Fibroblast of lung (primary cell): ENCODE results near the gene FSTL5. TPM values are rescaled to one million over a fixed set of nuclear protein-coding genes. Genes with fewer than 3 reads are reported as not detected.
A peak's percentile ranks its signal among the peaks of the same experiment; 100 is the strongest.

Source experiments
- DNase-seq, 2 donors: peaks; one replicate each; pipeline versions ENCODE4 v3.0.0 to v3.0.0-alpha.2; 2010; ENCODE audit warnings: low read depth in 2 of 2
- H2AFZ ChIP-seq: 2 replicates; pipeline ENCODE4 v1.5.1; 2012; ENCODE audit warnings: low read length, control low read depth, inconsistent platforms
- H3K27ac ChIP-seq: 2 replicates; pipeline ENCODE4 v1.5.1; 2011; ENCODE audit warnings: low read length, control low read depth; ENCODE audit not compliant: insufficient read depth
- H3K27me3 ChIP-seq: 2 replicates; pipeline ENCODE4 v1.5.1; 2011; ENCODE audit warnings: mild to moderate bottlenecking, low read length; ENCODE audit not compliant: control insufficient read depth, insufficient read depth
- H3K36me3 ChIP-seq: 2 replicates; pipeline ENCODE4 v1.5.1; 2011; ENCODE audit warnings: low read length; ENCODE audit not compliant: control insufficient read depth, insufficient read depth
- H3K4me1 ChIP-seq: 2 replicates; pipeline ENCODE4 v1.5.1; 2011; ENCODE audit warnings: low read length; ENCODE audit not compliant: control insufficient read depth, insufficient read depth; ENCODE audit errors: extremely low read depth
- H3K4me2 ChIP-seq: 2 replicates; pipeline ENCODE4 v1.5.1; 2011; ENCODE audit warnings: low read length, control low read depth; ENCODE audit not compliant: insufficient read depth; ENCODE audit errors: extremely low read depth
- H3K4me3 ChIP-seq, 4 experiments: fragments of 200-600 bp in 1 of 4; sonication (generic) in 1 of 4; replicated peaks in 1 of 4; 2 replicates each; pipeline ENCODE4 v1.5.1; 2011 to 2016; ENCODE audit warnings: low read length in 4 of 4, low read depth in 3 of 4, mild to moderate bottlenecking in 3 of 4, control low read depth in 2 of 4, inconsistent platforms in 1 of 4, mixed read lengths in 1 of 4; ENCODE audit not compliant: insufficient read depth in 1 of 4; ENCODE audit errors: control extremely low read depth in 1 of 4
- H3K79me2 ChIP-seq: 2 replicates; pipeline ENCODE4 v1.5.1; 2012; ENCODE audit warnings: mild to moderate bottlenecking, low read length, inconsistent platforms; ENCODE audit not compliant: control insufficient read depth, insufficient read depth
- H3K9ac ChIP-seq: 2 replicates; pipeline ENCODE4 v1.5.1; 2011; ENCODE audit warnings: mild to moderate bottlenecking, low read length, control low read depth; ENCODE audit not compliant: insufficient read depth
- H3K9me3 ChIP-seq: 2 replicates; pipeline ENCODE4 v1.5.1; 2012; ENCODE audit warnings: low read depth, low read length; ENCODE audit not compliant: control insufficient read depth, insufficient read depth
- H4K20me1 ChIP-seq: 2 replicates; pipeline ENCODE4 v1.5.1; 2011; ENCODE audit warnings: low read length; ENCODE audit not compliant: control insufficient read depth, insufficient read depth; ENCODE audit errors: extremely low read depth
- EZH2 ChIP-seq: IDR thresholded peaks from 2 replicates; pipeline ENCODE4 v1.5.1; 2012; ENCODE audit warnings: low read length, control low read depth, mild to moderate bottlenecking; ENCODE audit errors: missing control alignments
- polyA plus RNA-seq, 2 donors: library from polyadenylated mRNA; depleted of rRNA in 1 of 2; stranded (reverse) in 1 of 2; unstranded in 1 of 2; fragments of >200 nt; gene quantifications; 2 replicates each; pipeline ENCODE4 v1.2.1, GENCODE V29; 2011 to 2012; ENCODE audit warnings: missing spikeins in 1 of 2
- total RNA-seq: library from RNA; depleted of rRNA; stranded (reverse); fragments of >200 nt; gene quantifications from 2 replicates; pipeline ENCODE4 v1.2.1, GENCODE V29; 2014
- TF ChIP-seq, protein P1 (sequence below), 2 donors: IDR thresholded peaks in 1 of 2; conservative IDR thresholded peaks in 1 of 2; 1 replicate in 1 of 2; 2 replicates in 1 of 2; pipeline ENCODE4 v1.5.1; 2011 to 2012; ENCODE audit warnings: low read length in 2 of 2, control low read depth in 1 of 2, inconsistent platforms in 1 of 2, low read depth in 1 of 2, mild to moderate bottlenecking in 1 of 2

Gene FSTL5
- total and polyA plus RNA-seq, 2 donors (not counting 1 experiment from before 2014, with no cell fraction given) = 0.11 to 0.33 TPM

DNA sequence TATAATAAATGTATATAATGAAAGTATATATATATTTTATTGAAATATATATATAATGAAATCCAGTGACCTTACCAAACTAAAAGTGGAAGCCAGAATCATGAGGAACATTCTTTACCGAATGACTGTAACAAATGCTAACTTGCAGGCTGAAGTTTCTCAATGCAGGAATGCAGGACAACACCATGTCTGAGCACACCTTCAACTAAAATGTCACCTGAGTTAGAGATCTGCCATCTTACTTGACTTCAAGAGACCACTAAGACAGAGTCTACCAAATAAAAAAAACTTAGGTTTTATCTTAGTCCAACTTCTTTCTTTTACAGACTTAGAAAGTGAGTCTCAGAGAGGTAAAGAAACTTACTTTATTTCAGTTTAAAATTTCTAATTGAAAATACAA, 176.2 kb downstream of the FSTL5 start:
- Histone ChIP-seq H3K27me3 (no peaks in the 10 kb centered on the region), H3K27ac (no peak overlapping the region), H4K20me1 (no peaks in the 10 kb centered on the region), H3K4me1 (no peaks in the 10 kb centered on the region), H2AFZ (no peak overlapping the region), H3K9ac (no peak overlapping the region), H3K4me2 (no peak overlapping the region), H3K36me3 (no peaks in the 10 kb centered on the region), H3K4me3 (no peak overlapping the region), H3K9me3 (no peaks in the 10 kb centered on the region), H3K79me2 (no peaks in the 10 kb centered on the region)
- no peak for DNase-seq
- TF ChIP-seq, protein P1, sequence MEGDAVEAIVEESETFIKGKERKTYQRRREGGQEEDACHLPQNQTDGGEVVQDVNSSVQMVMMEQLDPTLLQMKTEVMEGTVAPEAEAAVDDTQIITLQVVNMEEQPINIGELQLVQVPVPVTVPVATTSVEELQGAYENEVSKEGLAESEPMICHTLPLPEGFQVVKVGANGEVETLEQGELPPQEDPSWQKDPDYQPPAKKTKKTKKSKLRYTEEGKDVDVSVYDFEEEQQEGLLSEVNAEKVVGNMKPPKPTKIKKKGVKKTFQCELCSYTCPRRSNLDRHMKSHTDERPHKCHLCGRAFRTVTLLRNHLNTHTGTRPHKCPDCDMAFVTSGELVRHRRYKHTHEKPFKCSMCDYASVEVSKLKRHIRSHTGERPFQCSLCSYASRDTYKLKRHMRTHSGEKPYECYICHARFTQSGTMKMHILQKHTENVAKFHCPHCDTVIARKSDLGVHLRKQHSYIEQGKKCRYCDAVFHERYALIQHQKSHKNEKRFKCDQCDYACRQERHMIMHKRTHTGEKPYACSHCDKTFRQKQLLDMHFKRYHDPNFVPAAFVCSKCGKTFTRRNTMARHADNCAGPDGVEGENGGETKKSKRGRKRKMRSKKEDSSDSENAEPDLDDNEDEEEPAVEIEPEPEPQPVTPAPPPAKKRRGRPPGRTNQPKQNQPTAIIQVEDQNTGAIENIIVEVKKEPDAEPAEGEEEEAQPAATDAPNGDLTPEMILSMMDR (conservative IDR thresholded peaks at IDR 0.05 in 1 of 2, IDR thresholded peaks at IDR 0.05 in 1 of 2; ENCODE audit: low read depth in 1 of 2, low read length in 2 of 2) = no peak
- TF ChIP-seq EZH2 = no peak

DNA sequence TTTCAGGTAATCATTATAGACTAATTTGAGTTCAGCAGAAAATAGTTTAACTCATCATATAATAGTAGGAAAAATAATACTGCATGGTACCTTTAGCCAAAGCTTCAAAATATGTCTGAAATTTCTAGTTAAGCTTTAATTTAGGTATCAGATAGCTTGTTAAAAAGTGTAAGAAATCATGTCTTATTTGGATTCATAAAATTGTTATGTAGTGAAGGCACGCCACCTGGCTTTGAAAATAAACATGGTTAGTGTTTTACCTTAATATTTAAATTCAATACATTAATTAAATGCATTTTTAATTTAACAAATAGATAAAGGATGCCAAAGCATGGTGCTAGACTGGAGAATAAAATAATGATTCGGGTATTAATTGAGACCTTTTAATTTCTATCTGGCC, 211.4 kb downstream of the FSTL5 start:
- no peak for DNase-seq
- Histone ChIP-seq H3K4me2 (no peak overlapping the region), H3K9me3 (no peaks in the 10 kb centered on the region), H3K79me2 (no peaks in the 10 kb centered on the region), H3K36me3 (no peaks in the 10 kb centered on the region), H3K27me3 (no peaks in the 10 kb centered on the region), H3K9ac (no peak overlapping the region), H2AFZ (no peak overlapping the region), H3K4me1 (no peaks in the 10 kb centered on the region), H3K27ac (no peak overlapping the region), H4K20me1 (no peaks in the 10 kb centered on the region), H3K4me3 (no peak overlapping the region)
- no peak for TF ChIP-seq EZH2
- TF ChIP-seq, protein P1 (conservative IDR thresholded peaks at IDR 0.05 in 1 of 2, IDR thresholded peaks at IDR 0.05 in 1 of 2; ENCODE audit: low read depth in 1 of 2, low read length in 2 of 2) = no peak

DNA sequence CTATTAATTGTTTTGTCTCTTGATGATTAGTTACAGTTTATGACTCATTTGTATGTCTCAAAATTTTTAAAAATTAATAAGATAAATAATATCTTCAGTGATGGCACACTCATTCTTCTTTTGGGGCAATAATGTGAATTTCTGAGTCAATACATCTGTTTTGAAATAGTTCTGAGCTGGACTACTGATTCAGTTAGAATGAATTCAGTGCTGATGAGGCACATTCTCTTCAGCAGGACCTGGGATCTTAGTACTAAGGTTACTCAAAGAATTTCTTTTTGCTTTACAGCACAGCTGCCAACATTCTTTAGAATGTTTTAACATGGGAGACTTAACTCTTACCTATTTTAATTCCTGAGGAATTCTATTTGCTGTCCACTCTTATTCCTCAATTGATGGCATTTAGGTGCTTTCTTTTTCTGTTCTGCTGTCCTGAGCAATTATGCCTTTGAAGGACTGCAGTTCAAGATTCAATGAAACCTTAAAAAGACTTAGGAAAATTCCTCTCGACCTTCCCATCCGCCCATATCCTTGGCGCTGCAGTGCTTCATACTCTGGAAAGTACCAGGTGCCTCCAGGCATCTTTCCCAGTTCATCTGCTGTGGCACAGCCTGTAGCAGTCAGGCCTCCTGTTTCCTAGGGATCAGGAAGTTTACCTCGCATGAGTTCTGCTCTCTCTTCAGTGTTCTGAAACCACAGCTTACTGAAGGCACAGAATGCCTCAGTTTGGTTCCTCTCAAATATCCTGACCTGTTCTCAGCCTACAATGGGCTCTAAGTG, 213.7 kb downstream of the FSTL5 start:
- TF ChIP-seq EZH2 = no peak
- TF ChIP-seq, protein P1 (conservative IDR thresholded peaks at IDR 0.05 in 1 of 2, IDR thresholded peaks at IDR 0.05 in 1 of 2; ENCODE audit: low read depth in 1 of 2, low read length in 2 of 2) = no peak
- H3K4me1 ChIP-seq = no peaks in the 10 kb centered on the region
- no peaks in the 10 kb centered on the region for H3K79me2 ChIP-seq

More for the DNA sequence above, 213.7 kb downstream of the FSTL5 start:
- no peaks in the 10 kb centered on the region for H3K36me3 ChIP-seq
- H3K27ac ChIP-seq = no peak overlapping the region
- H3K9ac ChIP-seq = no peak overlapping the region
- DNase-seq = peak in 1 of 2 donors; percentile 76
- no peaks in the 10 kb centered on the region for H3K27me3 ChIP-seq
- H3K9me3 ChIP-seq = no peaks in the 10 kb centered on the region
- H3K4me2 ChIP-seq = no peak overlapping the region
- no peaks in the 10 kb centered on the region for H4K20me1 ChIP-seq
- H2AFZ ChIP-seq = no peak overlapping the region
- H3K4me3 ChIP-seq = no peak overlapping the region
